ENCODE data around the gene NFASC.

The NFASC gene

DNA sequence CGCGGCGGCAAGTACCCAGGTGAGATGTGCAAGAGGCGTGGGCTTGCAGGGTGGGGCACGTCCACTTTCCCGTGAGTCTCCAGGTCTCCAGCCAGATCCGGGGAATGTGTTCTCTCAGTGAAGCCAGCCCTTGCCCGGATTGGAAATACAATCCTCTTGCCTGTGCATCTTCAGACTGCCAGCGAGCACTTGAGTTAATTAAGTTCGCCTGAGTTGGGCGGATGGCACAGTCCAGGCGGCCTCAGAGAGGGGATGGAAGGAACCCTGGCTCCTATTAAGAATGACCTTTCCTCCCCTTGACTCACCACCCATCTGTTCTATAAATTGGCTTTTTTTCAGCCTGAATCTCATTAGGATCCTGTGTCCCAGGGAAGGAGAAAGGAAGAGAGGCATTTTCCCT is 139.0 kb downstream of the NFASC start:
- no peak for DNase-seq (ENCODE audit: low spot score)

DNA sequence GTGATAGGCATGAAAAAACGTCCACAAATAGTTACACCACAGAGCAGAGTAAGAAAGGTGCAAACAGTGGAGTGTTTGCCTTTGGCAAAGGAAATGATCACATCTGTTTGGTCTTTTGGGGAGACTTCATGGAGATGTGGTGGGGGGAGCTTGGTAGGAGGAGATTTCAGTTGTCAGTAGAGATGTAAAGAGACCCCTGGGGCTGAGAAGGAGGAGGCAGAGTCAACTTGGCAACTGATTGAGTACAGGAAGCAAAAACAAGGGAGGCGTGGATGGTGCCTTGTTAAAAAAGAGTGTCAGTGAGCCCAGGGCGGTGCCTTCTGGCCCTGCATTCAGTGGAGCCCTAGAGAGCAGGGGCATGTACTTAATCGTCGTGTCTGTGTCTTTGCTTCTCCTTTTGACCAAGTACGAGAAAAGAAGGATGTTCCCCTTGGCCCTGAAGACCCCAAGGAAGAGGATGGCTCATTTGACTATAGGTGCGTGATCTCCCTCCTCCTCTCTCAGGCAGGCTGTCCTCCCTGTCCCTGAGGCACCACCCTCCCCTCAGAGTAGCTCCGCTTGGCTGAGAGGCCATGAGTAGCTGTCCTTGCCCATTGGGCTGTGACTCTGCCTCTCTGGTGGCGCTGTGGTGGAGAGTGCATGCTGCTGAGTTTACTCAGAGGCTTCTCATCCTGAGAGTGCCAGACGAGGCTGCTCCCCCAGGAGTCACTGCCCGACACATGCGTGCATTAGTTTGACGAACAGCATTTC is 141.9 kb downstream of the NFASC start:
- peak; percentile 22 for DNase-seq (ENCODE audit: low spot score)

DNA sequence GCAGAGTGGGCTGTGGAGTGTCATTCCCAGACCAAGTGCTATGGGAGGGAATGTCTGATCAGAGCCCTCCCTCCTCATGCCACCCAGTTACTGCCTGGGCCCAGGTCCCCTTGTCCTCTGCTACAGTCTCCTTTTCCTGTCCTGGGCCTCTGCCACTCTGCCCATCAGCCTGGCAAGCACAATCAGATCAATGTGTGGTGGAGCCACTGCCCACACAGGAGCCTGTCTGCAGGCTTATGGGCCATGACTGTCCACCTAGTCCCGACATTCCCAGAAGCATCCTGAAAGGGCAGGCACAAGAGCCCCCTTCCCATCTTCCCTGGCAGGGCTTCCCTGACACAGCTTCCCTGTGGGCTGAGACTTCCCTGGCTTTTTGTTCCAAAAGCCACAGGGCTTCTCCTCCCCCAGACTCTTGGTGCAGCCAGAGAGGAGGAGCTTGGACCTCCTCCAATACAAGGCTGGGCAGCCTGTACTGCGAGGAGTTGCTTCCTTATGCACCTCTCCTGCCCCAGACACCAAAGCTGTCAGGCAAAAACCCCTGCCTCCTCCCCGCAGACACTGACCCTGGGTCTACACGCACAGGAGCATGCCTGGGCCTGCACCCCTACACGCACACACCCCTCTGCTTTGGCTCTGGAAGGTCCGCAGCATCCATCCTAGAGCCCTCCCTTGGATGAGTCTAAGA is 143.2 kb downstream of the NFASC start:
- peak; percentile 76 for DNase-seq (ENCODE audit: low spot score)

DNA sequence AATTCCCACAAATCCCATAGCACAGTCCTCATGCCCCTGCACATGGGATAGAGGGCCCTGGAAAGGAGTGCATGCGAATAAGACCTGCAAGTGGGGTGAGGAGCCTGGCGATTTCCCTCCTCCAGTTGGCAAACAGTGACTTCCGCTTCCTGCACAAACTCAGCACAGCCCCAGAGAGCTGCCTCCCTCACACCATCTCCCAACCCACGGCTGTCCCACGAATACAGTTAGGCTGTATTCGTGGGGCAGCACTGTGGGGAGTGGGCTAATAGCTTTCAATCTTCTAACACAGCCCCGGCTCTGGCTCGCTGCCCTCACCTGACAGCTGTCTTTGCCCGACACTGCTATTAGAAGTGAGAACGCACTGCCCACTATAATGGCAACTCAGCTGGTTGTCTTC is 144.1 kb downstream of the NFASC start:
- DNase-seq (ENCODE audit: low spot score): peak; percentile 37

DNA sequence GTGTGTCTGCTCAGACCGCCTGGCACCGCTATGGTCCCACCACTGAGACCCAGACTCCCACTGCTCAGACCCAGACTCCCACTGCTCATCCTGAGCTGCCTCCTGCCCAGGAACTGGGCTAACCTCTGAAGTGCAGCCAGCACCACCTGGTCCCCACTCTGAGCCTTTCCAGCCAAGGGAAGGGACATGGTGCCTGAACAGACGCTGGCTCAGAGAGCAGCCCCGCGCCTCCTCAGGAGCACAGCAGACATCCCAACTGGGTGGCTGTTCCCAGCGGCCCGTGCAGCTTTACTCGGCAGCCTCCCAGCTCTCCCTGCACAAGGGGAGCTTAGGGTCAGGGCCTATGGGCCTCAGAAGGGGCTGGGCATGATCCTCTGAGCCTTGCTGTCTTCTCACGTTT is 144.6 kb downstream of the NFASC start:
- no peak for DNase-seq (ENCODE audit: low spot score)

DNA sequence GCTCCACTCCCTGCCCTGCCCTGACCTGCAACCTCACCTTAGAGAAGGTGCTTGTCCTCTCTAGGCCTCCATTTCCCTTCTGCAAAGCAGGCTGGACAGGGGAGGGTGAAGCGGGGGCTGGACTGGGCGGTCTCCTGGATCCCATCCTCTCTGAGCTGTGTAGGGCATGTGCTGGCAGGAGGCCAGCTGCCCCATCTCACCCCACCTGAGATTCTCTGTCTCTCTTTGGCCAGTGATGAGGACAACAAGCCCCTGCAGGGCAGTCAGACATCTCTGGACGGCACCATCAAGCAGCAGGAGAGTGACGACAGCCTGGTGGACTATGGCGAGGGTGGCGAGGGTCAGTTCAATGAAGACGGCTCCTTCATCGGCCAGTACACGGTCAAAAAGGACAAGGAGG is 145.4 kb downstream of the NFASC start:
- DNase-seq (ENCODE audit: low spot score): no peak

DNA sequence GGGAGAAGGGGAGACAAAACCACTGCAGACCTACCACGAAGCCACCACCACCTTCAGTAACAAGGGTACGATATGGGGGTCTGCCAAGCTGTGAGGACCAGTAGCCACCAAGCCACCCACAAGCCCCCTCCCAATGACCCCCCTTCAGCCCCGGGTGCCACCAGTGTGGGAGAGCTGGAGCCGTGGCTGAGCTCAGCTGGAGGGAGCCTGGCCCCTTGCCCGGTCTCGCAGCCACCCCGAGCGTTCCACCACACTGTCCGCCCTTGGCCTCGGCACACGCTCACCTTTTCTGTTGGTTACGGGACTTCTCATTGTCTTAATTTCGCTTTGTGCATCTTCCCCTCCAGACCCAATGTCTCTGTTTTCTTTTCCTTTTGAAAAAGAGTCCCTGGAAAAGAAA is 145.9 kb downstream of the NFASC start:
- no peak for DNase-seq (ENCODE audit: low spot score)

DNA sequence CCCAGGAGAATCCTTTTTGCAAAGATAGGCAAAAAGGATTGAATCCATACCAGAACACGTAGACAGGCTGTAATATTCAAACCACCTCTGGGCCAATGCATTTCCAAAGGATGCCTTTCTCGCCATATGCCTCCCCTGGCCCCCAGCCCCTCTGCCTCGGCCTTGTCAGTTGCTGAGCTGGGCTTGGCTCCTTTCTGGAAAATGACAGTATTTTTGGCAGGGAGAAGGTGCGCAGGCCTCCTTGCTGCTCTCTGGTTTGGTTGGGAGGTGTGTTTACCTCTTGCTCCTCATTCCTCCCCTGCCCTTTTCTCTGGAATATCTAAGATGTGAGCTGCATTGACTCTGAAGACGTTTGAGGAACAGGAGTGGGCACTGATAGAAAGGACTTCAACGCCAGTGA is 146.3 kb downstream of the NFASC start:
- no peak for DNase-seq (ENCODE audit: low spot score)

DNA sequence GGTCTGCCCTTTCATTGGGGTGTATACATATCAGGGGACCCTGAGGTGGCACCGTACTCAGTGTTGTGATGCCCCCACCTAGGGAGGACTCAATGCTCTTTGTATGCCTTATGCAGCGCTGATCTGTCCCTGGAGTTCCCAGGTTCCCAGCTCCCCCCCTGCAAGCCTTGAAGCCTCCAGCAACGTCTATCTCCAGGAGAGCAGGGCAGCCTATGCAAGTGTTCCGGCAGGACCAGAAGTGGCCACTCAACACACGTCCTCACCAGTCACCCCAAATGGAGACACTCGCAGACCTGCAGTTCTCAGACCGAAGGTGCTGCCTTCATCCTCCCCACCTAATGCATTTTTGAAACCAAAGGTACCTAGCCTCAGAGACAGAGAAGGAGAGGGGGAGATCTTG is 147.1 kb downstream of the NFASC start:
- no peak for DNase-seq (ENCODE audit: low spot score)

DNA sequence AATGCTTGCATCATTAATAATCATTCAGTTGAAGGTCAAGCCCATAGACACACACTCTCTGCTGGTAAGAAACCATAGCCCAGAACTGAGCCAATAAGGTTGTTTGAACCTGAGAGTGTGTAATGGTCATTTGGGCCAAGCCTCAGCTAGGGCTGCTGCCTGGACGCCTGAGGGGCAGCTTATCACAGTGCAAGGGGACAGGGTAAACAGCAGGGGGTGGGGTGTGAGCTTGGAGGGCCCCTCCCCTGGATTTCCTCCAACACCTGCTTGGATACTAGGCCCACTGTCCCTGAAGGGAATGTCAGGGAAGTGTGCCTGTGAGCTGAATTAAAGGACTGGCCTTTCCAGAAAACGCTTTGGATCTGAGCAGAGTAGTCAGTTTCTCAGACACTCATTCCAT is 147.7 kb downstream of the NFASC start:
- DNase-seq (ENCODE audit: low spot score): no peak

DNA sequence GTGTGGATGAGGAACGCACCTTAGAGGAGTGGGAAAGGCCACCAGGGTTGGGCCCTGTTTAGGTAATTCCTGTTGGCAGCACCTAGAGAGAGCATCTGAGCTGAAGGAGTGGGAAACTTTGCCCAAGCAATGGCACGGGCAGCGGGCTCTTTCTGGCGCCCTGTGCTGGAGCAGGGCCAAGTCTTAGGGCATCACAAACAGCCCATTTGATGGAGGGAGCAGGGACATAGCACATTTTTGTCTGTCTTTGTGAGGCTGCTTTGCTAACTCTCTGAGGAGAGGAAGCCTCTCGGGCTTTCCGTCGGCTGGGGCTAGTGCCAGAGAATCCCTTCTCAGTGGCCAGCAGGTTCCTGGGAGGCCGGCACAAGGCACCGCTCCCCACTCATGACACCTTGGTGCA is 149.8 kb downstream of the NFASC start:
- peak; percentile 58 for DNase-seq (ENCODE audit: low spot score)

DNA sequence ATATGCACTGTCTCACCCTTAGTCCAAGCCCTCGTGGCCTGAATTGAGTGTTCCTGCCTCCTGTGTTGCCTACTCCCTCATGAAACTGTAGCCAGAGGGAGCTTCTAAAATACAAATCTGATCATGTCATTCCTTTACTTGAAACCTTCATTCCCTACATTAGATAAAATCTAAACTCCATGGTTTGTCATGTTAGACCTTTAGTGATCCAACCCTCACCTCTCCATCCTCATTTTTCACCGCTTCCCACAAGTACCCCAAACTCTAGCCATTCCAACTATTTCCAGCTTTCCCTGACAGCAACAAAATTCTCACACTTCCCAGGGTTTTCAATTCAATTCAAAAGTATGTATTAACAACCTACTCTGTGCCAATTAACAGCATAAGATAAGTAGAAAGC is 154.0 kb downstream of the NFASC start:
- DNase-seq (ENCODE audit: low spot score): no peak

DNA sequence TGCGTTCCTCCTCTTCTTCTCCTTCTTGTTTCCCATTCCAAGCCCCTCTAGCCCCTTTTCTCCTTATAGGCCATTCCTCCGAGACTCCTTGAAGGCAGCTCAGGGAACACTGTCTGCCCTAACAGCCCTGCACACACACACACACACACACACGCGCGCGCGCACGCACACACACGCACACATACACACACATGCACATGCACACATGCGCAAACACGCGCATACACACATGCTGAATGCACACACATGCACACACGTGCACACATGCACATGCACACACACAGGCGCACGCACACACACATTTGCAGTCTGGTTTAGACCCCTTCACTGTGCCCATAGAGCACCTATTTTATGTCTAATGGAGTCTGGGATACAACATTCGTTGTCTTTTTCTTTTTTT is 154.6 kb downstream of the NFASC start:
- no peak for DNase-seq (ENCODE audit: low spot score)

DNA sequence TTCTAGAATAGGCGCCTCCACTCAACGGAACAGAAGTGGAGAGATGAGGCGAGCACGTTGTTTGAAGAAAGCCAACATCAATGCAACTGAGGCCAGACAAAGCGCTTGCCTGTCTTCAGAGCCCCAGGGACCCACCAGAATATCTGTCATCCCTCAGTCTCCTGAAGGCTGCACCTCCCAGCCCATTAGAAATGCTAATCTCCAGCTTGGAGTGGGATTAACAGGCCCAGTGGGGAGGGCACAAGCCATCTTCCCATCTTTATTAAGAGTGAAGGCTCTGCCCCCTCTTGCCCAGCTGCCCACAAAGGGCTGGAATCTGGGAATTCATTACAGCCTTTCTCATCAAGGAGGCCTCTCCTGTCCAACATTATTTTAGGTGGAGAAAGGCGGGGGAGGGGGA is 155.5 kb downstream of the NFASC start:
- no peak for DNase-seq (ENCODE audit: low spot score)

DNA sequence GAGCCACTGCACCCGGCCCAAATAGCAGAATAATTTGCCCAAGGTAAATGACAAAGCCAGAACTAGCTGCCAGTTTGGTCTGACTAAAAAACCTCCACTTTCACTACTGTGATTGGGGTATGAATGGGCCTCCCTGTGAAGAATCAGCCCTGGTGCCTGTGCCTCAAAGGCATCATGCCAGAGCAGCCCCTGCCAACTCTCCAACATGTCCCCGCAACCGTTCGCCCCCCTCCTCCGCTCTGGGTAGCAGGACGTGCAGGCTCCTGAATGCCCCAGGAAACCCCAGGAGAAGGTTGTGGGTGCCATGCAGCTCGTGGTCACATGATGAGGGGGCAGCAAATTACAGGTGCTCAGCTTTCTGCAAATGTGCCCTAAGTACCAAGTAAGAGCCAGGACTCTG is 157.7 kb downstream of the NFASC start:
- DNase-seq (ENCODE audit: low spot score): no peak

DNA sequence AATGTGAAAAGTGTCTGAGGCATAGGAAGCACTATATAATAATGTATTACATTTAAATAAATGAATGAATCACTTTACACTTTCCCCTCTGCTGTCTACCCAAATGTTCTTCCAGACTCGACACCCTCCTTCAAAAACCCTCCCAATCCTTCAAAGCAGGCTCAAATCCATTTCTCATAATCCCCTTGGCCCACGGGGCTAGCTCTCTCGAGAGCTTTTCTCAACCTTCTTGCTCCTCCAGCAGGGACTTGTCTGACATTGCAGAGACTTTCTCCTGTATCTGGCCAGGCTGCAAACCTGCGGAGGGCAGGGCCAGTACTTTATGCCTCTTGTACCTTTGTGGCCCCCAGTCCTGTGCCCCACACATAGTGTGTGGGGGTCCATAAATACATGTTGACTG is 158.3 kb downstream of the NFASC start:
- no peak for DNase-seq (ENCODE audit: low spot score)

DNA sequence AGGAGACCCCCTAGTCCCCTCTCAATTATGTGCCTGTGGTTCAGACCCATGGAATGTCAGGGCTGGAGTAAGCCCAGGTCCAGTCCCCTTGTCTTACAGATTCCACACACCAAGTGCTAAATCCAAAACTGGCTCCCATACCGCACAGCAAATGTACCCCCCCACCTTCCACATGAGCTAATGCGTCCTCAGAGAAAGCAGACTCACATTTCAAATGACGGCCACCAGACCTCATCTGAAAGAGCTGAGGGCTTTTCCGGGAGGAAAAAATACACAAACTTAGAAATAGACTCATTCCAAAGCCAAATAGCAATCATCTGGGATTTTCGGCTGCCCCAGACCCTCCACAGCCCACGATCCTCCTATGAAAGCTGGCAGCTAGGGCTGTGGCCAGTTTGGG is 159.6 kb downstream of the NFASC start:
- no peak for DNase-seq (ENCODE audit: low spot score)

DNA sequence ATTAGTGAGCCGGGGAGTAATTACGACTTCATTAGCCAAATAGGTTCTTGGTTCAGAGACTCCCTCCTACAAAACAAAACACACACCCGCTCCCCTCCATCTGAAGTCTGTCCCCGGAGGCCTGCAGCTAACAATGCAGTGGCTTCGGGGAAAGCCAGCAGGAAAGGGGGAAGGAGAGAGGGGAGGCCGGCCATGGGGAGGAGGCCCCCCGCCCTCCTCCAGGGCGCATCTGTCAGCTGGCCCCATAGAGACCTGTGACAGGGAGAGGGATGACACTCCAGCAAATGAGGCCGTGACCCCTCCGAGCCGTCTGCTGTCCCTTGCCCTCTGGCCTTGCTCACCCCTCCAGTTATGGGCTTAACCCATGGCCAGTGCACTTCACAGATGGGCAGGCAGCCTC is 160.2 kb downstream of the NFASC start:
- no peak for DNase-seq (ENCODE audit: low spot score)

DNA sequence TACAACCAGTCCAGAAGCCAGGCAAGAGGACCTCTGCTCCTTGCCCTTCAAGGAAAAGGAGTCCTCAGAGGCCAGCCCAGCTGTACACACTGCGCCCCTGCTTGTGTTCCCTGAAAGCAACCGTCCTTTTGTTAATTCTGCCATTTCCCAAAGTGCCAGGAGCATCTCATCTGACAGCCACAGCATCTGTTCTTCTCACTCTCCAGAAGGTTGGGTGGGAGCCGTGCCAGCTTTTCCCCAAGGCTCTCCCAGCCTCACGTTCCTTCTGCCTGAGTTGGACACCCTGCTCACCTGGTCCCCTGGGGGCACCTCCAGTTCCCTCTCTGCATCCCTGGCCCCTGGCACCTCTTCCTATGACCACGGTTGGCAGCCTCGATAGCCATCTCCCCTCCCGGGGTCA is 161.8 kb downstream of the NFASC start:
- DNase-seq (ENCODE audit: low spot score): no peak

DNA sequence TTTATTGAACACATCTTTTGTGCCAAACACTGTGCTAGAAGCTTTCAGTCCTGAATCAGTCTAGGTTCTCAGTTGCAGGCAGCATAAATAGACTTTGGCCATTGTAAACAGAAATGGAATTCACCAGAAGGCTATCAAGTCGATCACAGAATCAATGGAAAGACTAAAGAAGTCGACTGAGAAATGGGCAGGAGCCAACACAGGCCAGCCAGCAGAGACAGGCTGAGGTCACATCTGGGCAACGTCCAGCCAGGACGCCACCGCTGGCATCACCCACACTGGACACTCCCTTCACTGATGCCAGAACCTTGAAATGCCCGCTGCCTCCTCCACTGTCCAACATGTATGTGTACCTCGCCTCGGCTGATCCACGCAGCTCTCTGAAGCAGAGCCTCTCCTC is 166.9 kb downstream of the NFASC start:
- no peak for DNase-seq (ENCODE audit: low spot score)

DNA sequence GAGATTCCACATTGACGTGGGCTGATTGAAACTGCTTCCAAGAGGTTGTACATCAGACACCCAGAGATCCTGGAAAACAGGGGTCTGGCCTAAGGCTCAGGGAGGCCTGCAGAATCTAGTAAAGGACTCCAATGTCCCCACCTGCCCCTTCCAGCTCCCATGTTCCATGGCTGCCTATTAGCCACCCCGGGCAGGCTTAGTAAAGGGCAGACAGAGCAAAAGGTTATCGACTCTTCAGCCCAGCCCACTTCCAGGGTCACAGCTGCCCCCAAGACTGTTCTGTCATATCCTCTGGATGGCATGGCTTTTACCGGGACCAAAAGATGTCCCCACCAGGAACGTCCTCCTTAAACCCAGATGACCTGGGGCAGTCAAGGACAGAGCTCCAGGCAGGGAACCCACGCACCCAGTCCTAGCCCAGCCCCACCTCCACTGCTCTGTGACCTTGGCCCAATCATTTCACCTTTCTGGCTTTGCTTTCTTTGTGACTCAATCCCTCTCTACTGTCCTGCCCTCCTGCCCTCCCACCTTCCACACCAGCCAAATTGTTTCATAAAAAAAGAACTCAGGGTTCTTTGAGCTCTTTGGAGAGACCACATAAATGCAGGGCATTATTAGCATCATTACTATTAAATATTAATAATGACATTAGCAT is 167.6 kb downstream of the NFASC start:
- DNase-seq (ENCODE audit: low spot score): no peak

DNA sequence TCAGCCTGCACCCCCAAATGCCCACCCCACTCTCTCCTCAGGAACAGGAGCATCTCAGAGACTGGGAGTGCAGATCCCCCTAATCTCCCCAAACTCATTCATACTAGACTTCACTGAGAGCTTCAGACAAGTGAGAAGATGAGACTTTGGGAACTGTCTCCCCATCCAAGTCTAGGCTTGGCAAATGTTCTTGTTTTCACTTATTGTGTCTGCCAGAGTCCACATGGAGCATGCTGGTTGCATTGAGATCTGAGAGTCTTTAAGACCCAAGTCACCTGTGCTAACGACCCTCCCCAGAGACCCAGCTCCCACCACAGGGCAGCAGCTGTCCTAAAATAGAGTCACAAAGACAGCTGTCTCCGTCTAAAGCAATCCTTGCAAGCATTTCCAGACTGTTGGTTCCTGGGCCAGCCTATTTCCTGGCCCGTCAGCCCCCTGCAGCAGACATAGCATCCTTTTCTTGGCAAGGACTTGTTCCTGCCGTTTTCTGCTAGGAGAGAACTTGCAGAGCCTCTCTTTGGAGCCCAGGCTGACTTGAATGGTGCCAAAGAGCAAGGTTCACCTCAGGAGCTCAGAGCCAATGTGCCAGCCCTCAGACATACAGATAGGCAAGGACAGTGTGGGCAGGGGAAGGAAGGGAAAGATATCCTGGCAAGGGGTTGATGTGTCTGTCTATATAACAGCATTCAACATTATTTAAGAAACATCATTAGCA is 170.5 kb downstream of the NFASC start:
- no peak for DNase-seq (ENCODE audit: low spot score)

Data from Ammon's horn (tissue), 1 donor.